ENCODE results near the gene WNK1. TPM values are rescaled to one million over a fixed set of nuclear protein-coding genes. Genes with fewer than 3 reads are reported as not detected.

WNK1 gene
- total RNA-seq, 2 experiments from 2014 or later, result 142 to 143 TPM

DNA sequence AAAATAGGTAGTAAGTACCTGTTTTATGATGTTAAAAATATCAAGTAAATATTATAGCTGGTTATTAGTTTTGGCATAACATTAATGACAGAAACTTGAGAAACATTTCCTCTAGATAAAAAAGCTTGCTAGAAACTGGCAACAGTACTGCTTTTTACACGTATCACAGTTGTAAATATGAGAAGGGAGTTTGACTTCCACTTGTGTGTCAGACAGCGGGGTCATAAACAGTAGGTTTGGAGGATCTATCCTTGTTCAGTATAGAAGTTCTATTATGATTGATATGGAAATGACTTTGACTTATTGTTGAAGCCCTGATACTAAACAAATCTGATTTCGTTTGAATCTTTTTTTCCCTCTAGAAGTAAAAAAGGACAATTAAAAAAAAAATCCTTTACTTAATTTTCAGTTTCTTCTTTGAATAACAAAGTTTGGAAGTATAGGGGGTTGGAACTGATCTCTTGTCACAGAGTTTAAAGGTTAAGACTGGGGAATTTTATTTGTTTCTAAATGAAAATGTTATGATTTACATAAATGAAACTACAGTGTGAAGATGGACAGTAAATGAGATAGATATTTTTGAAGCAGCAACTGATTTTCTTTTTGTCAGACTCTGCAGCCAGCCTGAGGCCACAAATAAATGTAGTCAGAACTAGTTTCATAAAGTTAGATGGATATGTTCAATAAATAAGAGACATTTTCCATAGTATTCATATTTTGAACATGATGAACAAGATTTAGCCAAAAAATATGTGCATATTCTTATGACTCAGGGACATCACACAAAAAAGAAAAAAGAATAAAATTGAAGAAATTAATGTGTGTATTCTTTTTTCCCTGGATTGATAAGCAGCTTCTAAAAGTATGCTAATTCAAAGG is 50.1 kb downstream of the WNK1 start:
- DNase-seq, result no peak
- peak; percentile 36 for ATAC-seq
- H3K27me3 Mint-ChIP-seq, result no peaks in the 10 kb centered on the region
- H3K4me1 Mint-ChIP-seq (ENCODE audit: low read depth), result peaks cover 72% of the 10 kb centered on the region
- ChIA-PET CTCF (interaction anchor here (1.0 to 1.6 kb wide), 4 partner anchors 10 to 48 kb away, joined by 3 to 5 read pairs (median 4); no protein-coding TSS in a partner anchor), POLR2A (no interaction called here)
- TF ChIP-seq CTCF (IDR thresholded peaks at IDR 0.05), result no peak
- intact Hi-C loops (cut with micrococcal nuclease), result no loop called here
- H3K4me3 Mint-ChIP-seq, result peak overlapping the region; percentile 17
- H3K27ac Mint-ChIP-seq, result peak overlapping the region; percentile 79
- peaks cover 9% of the 10 kb centered on the region for H3K36me3 Mint-ChIP-seq (ENCODE audit: low read depth)
- no peaks in the 10 kb centered on the region for H3K9me3 Mint-ChIP-seq

GRCh38 chr12:805022-805632 is 52.7 kb downstream of the WNK1 start:
- intact Hi-C loops (cut with micrococcal nuclease), result no loop called here
- ChIA-PET CTCF (interaction anchor here (1.1 to 4.7 kb wide), 4 partner anchors 9 to 235 kb away, joined by 5 to 24 read pairs (median 7); no protein-coding TSS in a partner anchor), POLR2A (interaction anchor here (0.7 to 1.3 kb wide), 2 partner anchors 21 to 54 kb away, joined by 3 to 4 read pairs; no protein-coding TSS in a partner anchor)
- Mint-ChIP-seq H3K36me3 (ENCODE audit: low read depth) (peaks cover 6% of the 10 kb centered on the region), H3K27me3 (no peaks in the 10 kb centered on the region), H3K27ac (peak overlapping the region; percentile 18), H3K4me1 (ENCODE audit: low read depth) (peaks cover 76% of the 10 kb centered on the region), H3K4me3 (no peak overlapping the region), H3K9me3 (no peaks in the 10 kb centered on the region)
- ATAC-seq, result no peak
- DNase-seq, result no peak
- TF ChIP-seq CTCF (IDR thresholded peaks at IDR 0.05), result no peak

DNA sequence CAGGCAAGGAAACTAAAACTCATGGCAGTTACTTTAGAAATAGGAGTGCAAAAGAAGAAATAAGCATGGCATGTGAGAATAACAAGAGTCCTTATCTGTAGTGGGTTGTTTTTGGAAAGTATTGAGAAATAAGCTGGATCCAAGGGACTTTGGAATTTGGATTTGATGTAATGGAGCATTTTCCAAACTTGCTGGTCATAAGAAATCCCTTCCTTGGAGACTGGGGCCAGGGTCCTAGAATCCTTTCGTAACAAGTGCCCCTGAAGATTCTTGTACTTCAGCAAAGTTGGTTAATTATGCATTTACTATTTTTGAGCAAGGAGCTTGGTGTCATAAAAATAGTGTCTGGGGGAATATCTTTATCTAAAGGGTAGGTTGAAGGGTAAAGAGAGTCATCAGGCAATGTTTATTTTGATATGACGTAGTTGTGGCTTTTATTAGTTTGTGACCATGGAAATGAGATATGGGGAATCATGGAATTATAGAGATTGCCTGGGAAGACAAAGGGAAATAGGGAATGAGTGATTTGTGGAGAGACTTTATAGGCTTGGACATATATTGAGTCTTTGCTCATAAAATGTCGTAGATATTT is 53.9 kb downstream of the WNK1 start:
- H3K4me3 Mint-ChIP-seq, result peak overlapping the region; percentile 0
- CTCF ChIA-PET, result interaction anchor here (0.6 to 4.7 kb wide), 7 partner anchors 8 to 192 kb away, joined by 3 to 24 read pairs (median 4); no protein-coding TSS in a partner anchor

GRCh38 chr12:807041-807735 is 54.8 kb downstream of the WNK1 start:
- intact Hi-C loops (cut with micrococcal nuclease), result no loop called here
- POLR2A ChIA-PET, result interaction anchor here (0.6 to 1.2 kb wide), 2 partner anchors 53 to 192 kb away, joined by 3 read pairs; no protein-coding TSS in a partner anchor
- ATAC-seq, result no peak
- H3K4me3 Mint-ChIP-seq, result peak overlapping the region; percentile 26
- no peaks in the 10 kb centered on the region for H3K27me3 Mint-ChIP-seq
- H3K9me3 Mint-ChIP-seq, result no peaks in the 10 kb centered on the region
- CTCF ChIA-PET, result interaction anchor here (0.9 to 4.7 kb wide), 8 partner anchors 9 to 193 kb away, joined by 3 to 24 read pairs (median 4); partner anchors contain the start of gene WNK1
- no peaks in the 10 kb centered on the region for H3K36me3 Mint-ChIP-seq (ENCODE audit: low read depth)
- H3K4me1 Mint-ChIP-seq (ENCODE audit: low read depth), result peaks cover 76% of the 10 kb centered on the region
- H3K27ac Mint-ChIP-seq, result peak overlapping the region; percentile 49
- peak; percentile 33 for DNase-seq
- TF ChIP-seq CTCF (IDR thresholded peaks at IDR 0.05), result no peak

More for the DNA sequence above, 53.9 kb downstream of the WNK1 start:
- no peaks in the 10 kb centered on the region for H3K36me3 Mint-ChIP-seq (ENCODE audit: low read depth)
- no peaks in the 10 kb centered on the region for H3K27me3 Mint-ChIP-seq
- H3K9me3 Mint-ChIP-seq, result no peaks in the 10 kb centered on the region
- intact Hi-C loops (cut with micrococcal nuclease), result no loop called here
- ATAC-seq (no peak), DNase-seq (no peak)
- H3K4me1 Mint-ChIP-seq (ENCODE audit: low read depth), result peaks cover 75% of the 10 kb centered on the region
- H3K27ac Mint-ChIP-seq, result peak overlapping the region; percentile 49
- no peak for TF ChIP-seq CTCF (IDR thresholded peaks at IDR 0.05)
- POLR2A ChIA-PET, result interaction anchor here (0.7 to 1.2 kb wide), 2 partner anchors 8 to 191 kb away, joined by 3 to 4 read pairs; no protein-coding TSS in a partner anchor
